ENCODE data around the gene NUFIP2. TPM values are rescaled to one million over a fixed set of nuclear protein-coding genes. Genes with fewer than 3 reads are reported as not detected.

NUFIP2 gene
- total RNA-seq, 1 donor from 2014 or later: 40.5 TPM

DNA sequence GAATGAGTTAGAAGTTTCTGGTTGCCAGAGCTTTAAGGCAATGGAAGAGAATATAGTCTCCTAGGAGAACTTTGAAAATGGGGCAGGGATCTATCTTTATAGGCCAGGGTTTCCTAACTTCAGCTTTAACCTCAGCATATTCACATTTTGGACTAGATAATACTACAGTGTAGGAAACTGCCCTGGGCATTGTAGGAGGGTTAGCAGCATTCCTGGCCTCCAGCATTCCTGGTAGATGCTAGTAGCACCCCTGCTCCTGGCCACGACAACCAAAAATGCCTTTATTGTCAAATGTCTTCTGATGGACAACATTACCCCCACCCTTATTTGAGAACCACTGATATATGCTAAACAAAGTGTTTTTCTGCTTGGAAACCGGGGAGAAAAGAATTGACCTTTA lies 86.0 kb downstream of the NUFIP2 start:
- H3K9me3 ChIP-seq (replicated peaks): no peaks in the 10 kb centered on the region
- intact Hi-C loops (cut with micrococcal nuclease): no loop called here
- peaks cover 12% of the 10 kb centered on the region for H3K4me1 ChIP-seq
- no peaks in the 10 kb centered on the region for H3K36me3 ChIP-seq
- TF ChIP-seq, protein P1, sequence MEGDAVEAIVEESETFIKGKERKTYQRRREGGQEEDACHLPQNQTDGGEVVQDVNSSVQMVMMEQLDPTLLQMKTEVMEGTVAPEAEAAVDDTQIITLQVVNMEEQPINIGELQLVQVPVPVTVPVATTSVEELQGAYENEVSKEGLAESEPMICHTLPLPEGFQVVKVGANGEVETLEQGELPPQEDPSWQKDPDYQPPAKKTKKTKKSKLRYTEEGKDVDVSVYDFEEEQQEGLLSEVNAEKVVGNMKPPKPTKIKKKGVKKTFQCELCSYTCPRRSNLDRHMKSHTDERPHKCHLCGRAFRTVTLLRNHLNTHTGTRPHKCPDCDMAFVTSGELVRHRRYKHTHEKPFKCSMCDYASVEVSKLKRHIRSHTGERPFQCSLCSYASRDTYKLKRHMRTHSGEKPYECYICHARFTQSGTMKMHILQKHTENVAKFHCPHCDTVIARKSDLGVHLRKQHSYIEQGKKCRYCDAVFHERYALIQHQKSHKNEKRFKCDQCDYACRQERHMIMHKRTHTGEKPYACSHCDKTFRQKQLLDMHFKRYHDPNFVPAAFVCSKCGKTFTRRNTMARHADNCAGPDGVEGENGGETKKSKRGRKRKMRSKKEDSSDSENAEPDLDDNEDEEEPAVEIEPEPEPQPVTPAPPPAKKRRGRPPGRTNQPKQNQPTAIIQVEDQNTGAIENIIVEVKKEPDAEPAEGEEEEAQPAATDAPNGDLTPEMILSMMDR (IDR thresholded peaks at IDR 0.05; ENCODE audit: borderline replicate concordance): no peak
- H3K4me3 ChIP-seq: no peak overlapping the region
- no peaks in the 10 kb centered on the region for H3K27me3 ChIP-seq (ENCODE audit: low read depth)
- DNase-seq: no peak
- no peak overlapping the region for H3K27ac ChIP-seq (replicated peaks)

Other genes starting within 250 kb of the NUFIP2 start
- 397 TPM for gene MYO18A, start 113.8 kb downstream of the NUFIP2 start, total RNA-seq
- not detected for gene CRYBA1, start 47.3 kb downstream of the NUFIP2 start, total RNA-seq
- 50.7 TPM for gene TAOK1, start 96.2 kb upstream of the NUFIP2 start, total RNA-seq